ENCODE data around the gene GPATCH8.

DNA sequence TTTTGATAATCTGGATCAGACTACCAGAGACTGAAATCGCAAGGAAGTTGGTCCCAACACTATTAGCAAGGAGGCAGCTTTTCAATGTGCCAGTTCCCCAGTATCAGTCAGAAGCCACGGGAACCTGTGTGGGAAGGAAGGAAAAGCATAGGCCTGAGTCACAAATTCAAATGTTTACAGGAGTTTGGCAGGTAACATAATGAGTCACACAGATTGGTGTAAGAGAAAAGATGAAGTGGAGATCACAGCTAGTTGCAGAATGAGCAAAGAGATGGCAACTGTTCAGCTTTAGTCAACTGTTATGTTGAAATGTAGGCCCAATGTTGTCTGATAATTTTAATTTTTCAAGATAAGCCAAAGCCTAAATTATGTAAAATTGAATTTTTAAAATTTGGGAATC lies 85.7 kb downstream of the GPATCH8 start:
- TF ChIP-seq, protein P1, sequence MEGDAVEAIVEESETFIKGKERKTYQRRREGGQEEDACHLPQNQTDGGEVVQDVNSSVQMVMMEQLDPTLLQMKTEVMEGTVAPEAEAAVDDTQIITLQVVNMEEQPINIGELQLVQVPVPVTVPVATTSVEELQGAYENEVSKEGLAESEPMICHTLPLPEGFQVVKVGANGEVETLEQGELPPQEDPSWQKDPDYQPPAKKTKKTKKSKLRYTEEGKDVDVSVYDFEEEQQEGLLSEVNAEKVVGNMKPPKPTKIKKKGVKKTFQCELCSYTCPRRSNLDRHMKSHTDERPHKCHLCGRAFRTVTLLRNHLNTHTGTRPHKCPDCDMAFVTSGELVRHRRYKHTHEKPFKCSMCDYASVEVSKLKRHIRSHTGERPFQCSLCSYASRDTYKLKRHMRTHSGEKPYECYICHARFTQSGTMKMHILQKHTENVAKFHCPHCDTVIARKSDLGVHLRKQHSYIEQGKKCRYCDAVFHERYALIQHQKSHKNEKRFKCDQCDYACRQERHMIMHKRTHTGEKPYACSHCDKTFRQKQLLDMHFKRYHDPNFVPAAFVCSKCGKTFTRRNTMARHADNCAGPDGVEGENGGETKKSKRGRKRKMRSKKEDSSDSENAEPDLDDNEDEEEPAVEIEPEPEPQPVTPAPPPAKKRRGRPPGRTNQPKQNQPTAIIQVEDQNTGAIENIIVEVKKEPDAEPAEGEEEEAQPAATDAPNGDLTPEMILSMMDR (IDR thresholded peaks at IDR 0.05) = no peak
- no peak for TF ChIP-seq EZH2 (IDR thresholded peaks at IDR 0.05)
- no peak for TF ChIP-seq EZH2phosphoT487 (IDR thresholded peaks at IDR 0.05)

Data from neural progenitor cell (in vitro differentiated cells).